Osteoblast (primary cell): ENCODE measurements around the gene ENTR1. TPM values are rescaled to one million over a fixed set of nuclear protein-coding genes. Genes with fewer than 3 reads are reported as not detected.
"Not testable (repeated sequence)": the region's sequence is repeated elsewhere in the genome, so short reads cannot be mapped to it uniquely, and the experiment has no call there.

Source experiments
- DNase-seq: peaks from one replicate; pipeline ENCODE4 v3.0.0; 2011; ENCODE audit warnings: low spot score, mixed read lengths; ENCODE audit not compliant: insufficient read length; ENCODE audit errors: missing footprints
- H2AFZ ChIP-seq: 2 replicates; pipeline ENCODE4 v1.6.0; 2011; ENCODE audit warnings: mild to moderate bottlenecking, low read length
- H3K27ac ChIP-seq: 2 replicates; pipeline ENCODE4 v1.5.1; 2011; ENCODE audit warnings: mild to moderate bottlenecking, low read depth, low read length, moderate library complexity
- H3K27me3 ChIP-seq: 2 replicates; pipeline ENCODE4 v1.6.0; 2012; ENCODE audit warnings: mild to moderate bottlenecking, control low read depth, inconsistent platforms, low read length, moderate library complexity; ENCODE audit not compliant: insufficient read depth
- H3K36me3 ChIP-seq: 2 replicates; pipeline ENCODE4 v1.5.1; 2011; ENCODE audit warnings: mild to moderate bottlenecking, low read length, control low read depth, moderate library complexity; ENCODE audit not compliant: insufficient read depth
- H3K4me1 ChIP-seq: 2 replicates; pipeline ENCODE4 v1.5.1; 2011; ENCODE audit warnings: mild to moderate bottlenecking, low read length, control low read depth, moderate library complexity; ENCODE audit not compliant: insufficient read depth
- H3K4me2 ChIP-seq: 2 replicates; pipeline ENCODE4 v1.6.0; 2011; ENCODE audit warnings: mild to moderate bottlenecking, low read length; ENCODE audit not compliant: insufficient read depth
- H3K4me3 ChIP-seq: fragments of 200-600 bp; sonication (generic); 3 replicates; pipeline ENCODE4 v1.5.1; 2012; ENCODE audit warnings: mild to moderate bottlenecking, low read length, inconsistent platforms; ENCODE audit not compliant: insufficient read depth
- H3K79me2 ChIP-seq: 2 replicates; pipeline ENCODE4 v1.6.0; 2012; ENCODE audit warnings: mild to moderate bottlenecking, low read length, control low read depth, inconsistent platforms; ENCODE audit not compliant: insufficient read depth
- H3K9me3 ChIP-seq: 2 replicates; pipeline ENCODE4 v1.5.1; 2011; ENCODE audit warnings: low read depth, low read length, control low read depth
- H4K20me1 ChIP-seq: 2 replicates; pipeline ENCODE4 v1.6.0; 2012; ENCODE audit warnings: mild to moderate bottlenecking, low read length, control low read depth; ENCODE audit not compliant: insufficient read depth
- total RNA-seq: library from RNA; depleted of rRNA; stranded (reverse); fragments of >200 nt; gene quantifications from 2 replicates; pipeline ENCODE4 v1.2.3, GENCODE V29; 2012
- TF ChIP-seq, protein P1 (sequence below): IDR thresholded peaks from 2 replicates; pipeline ENCODE4 v1.5.1; 2011; ENCODE audit warnings: mild to moderate bottlenecking, low read depth, low read length, moderate library complexity; ENCODE audit errors: extremely low read depth

The ENTR1 gene
- total RNA-seq, 1 donor = 40.2 TPM

GRCh38 chr9:136429075-136429628 lies 18.7 kb upstream of the ENTR1 start:
- no peaks in the 10 kb centered on the region for H3K27me3 ChIP-seq
- H2AFZ ChIP-seq = no peak overlapping the region
- H3K9me3 ChIP-seq = no peaks in the 10 kb centered on the region
- H3K4me2 ChIP-seq = no peak overlapping the region
- H3K27ac ChIP-seq = no peak overlapping the region
- TF ChIP-seq, protein P1, sequence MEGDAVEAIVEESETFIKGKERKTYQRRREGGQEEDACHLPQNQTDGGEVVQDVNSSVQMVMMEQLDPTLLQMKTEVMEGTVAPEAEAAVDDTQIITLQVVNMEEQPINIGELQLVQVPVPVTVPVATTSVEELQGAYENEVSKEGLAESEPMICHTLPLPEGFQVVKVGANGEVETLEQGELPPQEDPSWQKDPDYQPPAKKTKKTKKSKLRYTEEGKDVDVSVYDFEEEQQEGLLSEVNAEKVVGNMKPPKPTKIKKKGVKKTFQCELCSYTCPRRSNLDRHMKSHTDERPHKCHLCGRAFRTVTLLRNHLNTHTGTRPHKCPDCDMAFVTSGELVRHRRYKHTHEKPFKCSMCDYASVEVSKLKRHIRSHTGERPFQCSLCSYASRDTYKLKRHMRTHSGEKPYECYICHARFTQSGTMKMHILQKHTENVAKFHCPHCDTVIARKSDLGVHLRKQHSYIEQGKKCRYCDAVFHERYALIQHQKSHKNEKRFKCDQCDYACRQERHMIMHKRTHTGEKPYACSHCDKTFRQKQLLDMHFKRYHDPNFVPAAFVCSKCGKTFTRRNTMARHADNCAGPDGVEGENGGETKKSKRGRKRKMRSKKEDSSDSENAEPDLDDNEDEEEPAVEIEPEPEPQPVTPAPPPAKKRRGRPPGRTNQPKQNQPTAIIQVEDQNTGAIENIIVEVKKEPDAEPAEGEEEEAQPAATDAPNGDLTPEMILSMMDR = no peak
- DNase-seq = no peak
- no peaks in the 10 kb centered on the region for H3K4me1 ChIP-seq
- no peak overlapping the region for H3K4me3 ChIP-seq
- peaks cover 5% of the 10 kb centered on the region for H3K79me2 ChIP-seq
- H3K36me3 ChIP-seq = peaks cover 18% of the 10 kb centered on the region
- H4K20me1 ChIP-seq = no peaks in the 10 kb centered on the region

GRCh38 chr9:136426787-136427186 lies 16.4 kb upstream of the ENTR1 start:
- no peak overlapping the region for H3K4me3 ChIP-seq
- no peak overlapping the region for H2AFZ ChIP-seq
- H3K27me3 ChIP-seq = no peaks in the 10 kb centered on the region
- TF ChIP-seq, protein P1 = no peak
- H3K27ac ChIP-seq = no peak overlapping the region
- H3K36me3 ChIP-seq = peaks cover 35% of the 10 kb centered on the region
- H4K20me1 ChIP-seq = no peaks in the 10 kb centered on the region
- no peaks in the 10 kb centered on the region for H3K4me1 ChIP-seq
- no peak for DNase-seq
- H3K9me3 ChIP-seq = no peaks in the 10 kb centered on the region
- no peak overlapping the region for H3K4me2 ChIP-seq
- no peaks in the 10 kb centered on the region for H3K79me2 ChIP-seq

- H2AFZ ChIP-seq, H3K9me3 ChIP-seq, H3K79me2 ChIP-seq, H3K4me3 ChIP-seq, H4K20me1 ChIP-seq, H3K27me3 ChIP-seq, H3K27ac ChIP-seq, H3K4me1 ChIP-seq, DNase-seq, H3K4me2 ChIP-seq: not testable (repeated sequence)
- H3K36me3 ChIP-seq = peaks cover 45% of the 10 kb centered on the region
Observed at GRCh38 chr9:136425367-136425766, 15.0 kb upstream of the ENTR1 start.

- Histone ChIP-seq H3K36me3 (peaks cover 50% of the 10 kb centered on the region), H3K79me2 (no peaks in the 10 kb centered on the region), H2AFZ (no peak overlapping the region), H3K27ac (no peak overlapping the region), H3K9me3 (no peaks in the 10 kb centered on the region), H3K4me2 (no peak overlapping the region), H3K4me1 (no peaks in the 10 kb centered on the region), H4K20me1 (no peaks in the 10 kb centered on the region), H3K27me3 (no peaks in the 10 kb centered on the region), H3K4me3 (no peak overlapping the region)
- no peak for DNase-seq
- TF ChIP-seq, protein P1 = no peak
Observed at GRCh38 chr9:136424750-136425362, 14.4 kb upstream of the ENTR1 start.
